ENCODE measurements around the gene SDSL.

SDSL gene

DNA sequence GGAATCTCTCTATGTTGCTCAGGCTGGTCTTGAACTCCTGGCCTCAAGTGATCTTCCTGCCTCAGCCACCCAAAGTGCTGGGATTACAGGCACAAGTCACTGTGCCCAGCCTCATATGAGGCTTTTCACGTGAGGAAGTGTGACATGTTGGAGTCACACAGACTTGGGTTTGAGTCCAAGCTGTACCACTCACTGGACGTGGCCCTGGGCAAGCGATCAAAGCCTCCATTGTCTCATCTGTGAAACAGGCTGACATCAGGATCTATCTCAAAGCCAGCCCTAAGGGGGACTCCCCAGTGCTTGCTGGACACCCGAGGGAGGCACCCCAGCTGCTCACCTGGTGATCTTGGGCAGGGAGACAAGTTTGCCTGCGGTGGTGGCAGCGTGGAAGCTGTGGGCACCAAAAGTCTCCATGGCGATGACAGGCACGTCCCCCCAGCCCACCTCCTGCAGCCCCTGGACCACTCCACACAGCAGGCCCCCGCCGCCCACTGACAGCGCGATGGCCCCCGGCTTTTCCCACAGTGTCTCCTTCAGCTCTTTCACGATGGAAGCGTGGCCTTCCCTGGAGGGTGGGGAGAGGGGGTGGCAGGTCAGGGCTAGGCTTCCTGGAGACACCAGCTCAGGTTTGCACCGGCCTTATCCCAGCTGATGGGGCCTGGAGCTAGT is 25.2 kb upstream of the SDSL start:
- TF ChIP-seq, protein P1, sequence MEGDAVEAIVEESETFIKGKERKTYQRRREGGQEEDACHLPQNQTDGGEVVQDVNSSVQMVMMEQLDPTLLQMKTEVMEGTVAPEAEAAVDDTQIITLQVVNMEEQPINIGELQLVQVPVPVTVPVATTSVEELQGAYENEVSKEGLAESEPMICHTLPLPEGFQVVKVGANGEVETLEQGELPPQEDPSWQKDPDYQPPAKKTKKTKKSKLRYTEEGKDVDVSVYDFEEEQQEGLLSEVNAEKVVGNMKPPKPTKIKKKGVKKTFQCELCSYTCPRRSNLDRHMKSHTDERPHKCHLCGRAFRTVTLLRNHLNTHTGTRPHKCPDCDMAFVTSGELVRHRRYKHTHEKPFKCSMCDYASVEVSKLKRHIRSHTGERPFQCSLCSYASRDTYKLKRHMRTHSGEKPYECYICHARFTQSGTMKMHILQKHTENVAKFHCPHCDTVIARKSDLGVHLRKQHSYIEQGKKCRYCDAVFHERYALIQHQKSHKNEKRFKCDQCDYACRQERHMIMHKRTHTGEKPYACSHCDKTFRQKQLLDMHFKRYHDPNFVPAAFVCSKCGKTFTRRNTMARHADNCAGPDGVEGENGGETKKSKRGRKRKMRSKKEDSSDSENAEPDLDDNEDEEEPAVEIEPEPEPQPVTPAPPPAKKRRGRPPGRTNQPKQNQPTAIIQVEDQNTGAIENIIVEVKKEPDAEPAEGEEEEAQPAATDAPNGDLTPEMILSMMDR (IDR thresholded peaks at IDR 0.05; ENCODE audit: borderline replicate concordance, insufficient read depth, low read depth, low read length): no peak
- no peak overlapping the region for H3K4me3 ChIP-seq (ENCODE audit: low read depth, low read length)

DNA sequence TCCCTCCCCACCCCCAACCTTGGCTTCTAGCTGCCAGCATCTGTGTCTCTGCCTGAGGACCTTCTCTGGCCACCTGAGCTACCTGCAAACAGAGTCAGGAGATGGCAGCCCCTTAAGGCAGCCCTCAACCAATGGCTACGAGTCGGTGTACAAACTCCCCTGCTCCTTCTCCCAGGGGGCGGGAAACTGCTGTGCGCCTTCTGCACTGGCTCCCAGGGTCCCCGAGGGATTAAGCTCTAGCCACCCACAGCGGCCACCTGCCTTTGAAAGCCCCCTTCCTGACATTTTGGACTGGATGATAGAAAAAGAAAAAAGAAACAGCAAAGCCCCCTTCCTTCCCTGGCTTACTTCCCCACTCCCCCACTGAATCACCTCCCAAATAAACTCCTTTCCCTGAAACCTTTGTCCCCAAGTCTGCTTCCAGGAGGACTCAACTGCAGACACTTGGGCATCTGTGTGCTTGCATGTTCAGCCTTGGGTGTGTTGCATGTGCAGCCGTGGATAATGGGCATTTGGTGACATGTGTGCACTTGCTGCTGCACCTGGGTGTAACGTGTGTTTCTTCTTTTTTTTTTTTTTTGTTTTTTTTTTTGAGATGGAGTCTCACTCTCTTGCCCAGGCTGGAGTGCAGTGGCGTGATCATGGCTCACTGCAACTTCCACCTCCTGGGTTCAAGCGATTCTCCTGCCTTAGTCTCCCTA is 24.5 kb upstream of the SDSL start:
- TF ChIP-seq, protein P1 (IDR thresholded peaks at IDR 0.05; ENCODE audit: borderline replicate concordance, insufficient read depth, low read depth, low read length): no peak
- no peak overlapping the region for H3K4me3 ChIP-seq (ENCODE audit: low read depth, low read length)

DNA sequence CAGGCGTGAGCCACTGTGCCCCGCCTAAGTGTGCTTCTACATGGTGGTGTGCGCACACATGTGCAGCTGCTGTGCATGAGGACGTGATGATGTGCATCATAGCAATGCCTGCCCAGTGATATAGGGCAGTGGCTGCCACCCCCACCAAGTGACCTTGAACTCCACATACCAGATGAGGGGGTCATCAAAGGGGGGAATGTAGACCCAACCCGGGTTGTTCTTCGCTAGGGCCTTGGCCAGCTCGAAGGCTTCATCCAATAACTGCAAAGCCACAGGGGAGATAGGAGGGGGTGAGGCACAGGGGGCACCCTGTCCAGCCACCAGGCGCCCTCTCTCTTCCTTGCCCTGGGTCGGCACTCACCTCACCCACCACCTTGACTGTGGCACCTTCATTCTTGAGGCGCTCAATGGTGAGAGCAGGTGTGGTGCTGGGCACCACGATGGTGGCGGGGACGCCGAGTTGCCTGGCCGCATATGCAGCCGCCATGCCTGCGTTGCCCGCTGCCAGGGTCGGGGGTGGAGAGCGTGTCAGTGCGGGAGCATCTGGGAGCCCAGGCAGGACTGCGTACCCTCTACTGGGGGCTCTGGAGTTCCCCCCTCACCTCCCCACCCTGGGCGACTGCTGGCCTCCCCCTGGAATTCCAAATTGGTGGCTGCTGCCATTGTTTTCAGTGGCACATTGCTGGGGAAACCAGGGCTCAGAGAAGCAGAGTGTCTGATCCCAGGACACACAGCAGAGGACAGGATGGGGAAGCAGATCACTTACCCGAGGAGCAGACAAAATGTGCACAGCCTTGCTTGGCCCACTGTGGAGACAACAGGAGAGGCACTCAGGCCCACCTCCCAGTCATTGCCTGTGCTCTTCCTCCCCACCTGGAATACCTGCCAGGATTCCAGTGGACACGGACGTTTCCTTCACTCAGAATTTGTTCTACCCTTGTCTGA is 23.6 kb upstream of the SDSL start:
- H3K4me3 ChIP-seq (ENCODE audit: low read depth, low read length): no peak overlapping the region
- TF ChIP-seq, protein P1 (IDR thresholded peaks at IDR 0.05; ENCODE audit: borderline replicate concordance, insufficient read depth, low read depth, low read length): no peak

DNA sequence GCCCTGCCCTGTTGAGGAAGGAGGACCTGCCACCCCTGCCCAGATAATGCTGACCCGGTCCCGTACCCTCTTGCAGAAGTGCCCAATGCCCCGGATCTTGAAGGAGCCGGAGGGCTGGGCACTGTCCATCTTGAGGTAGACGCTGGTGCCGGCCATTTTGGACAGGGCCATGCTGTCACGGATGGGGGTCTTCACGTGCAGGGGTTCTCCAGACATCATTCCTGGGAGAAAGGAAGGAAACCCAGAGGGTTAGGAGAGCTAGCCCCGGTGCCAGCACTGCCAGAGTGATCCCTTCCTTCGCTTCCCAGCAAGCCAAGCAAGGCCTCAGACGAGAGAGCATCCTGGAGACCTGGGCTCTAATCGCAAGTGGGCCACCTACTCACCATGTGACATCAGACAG is 22.7 kb upstream of the SDSL start:
- TF ChIP-seq, protein P1 (IDR thresholded peaks at IDR 0.05; ENCODE audit: borderline replicate concordance, insufficient read depth, low read depth, low read length): no peak
- H3K4me3 ChIP-seq (ENCODE audit: low read depth, low read length): no peak overlapping the region

DNA sequence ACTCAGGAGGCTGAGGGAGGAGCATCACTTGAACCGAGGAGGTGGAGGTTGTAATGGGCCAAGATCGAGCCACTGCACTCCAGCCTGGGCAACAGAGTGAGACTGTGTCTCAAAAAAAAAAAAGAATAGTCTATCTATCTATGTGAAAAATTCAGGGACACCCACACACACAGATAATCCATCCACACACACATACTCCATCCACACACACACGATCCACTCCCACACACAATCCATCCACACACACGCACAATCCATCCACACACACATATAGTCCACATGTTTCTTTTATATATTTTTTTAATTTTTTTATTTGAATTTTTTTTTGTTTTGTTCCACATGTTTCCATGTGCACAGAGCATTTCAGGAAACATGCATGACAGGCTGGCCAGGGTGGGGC is 21.8 kb upstream of the SDSL start:
- TF ChIP-seq, protein P1 (IDR thresholded peaks at IDR 0.05; ENCODE audit: borderline replicate concordance, insufficient read depth, low read depth, low read length): no peak
- no peak overlapping the region for H3K4me3 ChIP-seq (ENCODE audit: low read depth, low read length)

DNA sequence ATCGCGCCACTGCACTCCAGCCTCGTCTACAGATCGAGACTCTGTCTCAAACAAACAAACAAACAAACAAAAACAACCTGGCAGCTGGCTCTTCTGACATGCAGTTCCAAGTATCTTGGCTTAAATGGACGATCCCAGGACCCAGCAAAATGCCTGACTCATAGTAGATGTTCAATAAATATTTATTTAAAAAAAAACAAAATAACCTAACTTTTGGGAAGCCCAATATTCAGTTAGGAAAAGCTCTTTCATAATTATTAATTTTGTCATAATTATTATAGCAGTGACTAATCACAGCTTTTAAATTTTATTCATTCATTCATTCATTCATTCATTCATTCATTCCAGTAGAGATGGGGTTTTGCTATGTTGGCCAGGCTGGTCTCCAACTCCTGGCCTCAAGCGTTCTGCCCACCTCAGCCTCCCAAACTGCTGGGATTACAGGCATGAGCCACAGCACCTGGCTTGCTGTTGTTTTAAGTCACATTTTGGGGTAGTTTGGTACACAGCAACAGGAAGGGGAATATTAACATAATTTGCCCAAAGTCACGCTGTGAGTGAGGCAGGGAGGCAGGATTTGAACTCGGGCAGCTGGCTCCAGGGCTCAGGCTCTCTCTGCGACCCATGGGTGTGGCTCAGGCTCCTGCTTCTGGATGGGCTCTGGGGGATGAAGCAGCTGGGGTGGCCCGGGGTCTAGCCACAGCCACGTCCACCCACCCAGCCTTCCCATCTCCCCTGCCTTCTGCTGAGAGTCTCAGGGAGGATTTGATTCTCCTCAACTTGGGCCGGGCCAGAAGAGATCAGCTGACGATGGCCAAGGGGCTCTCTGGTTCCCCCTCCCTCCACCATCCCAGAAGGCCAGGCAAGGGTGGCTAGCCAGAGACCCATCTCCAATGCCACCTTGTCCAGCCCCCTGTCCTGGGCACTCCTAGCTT is 20.8 kb upstream of the SDSL start:
- TF ChIP-seq, protein P1 (IDR thresholded peaks at IDR 0.05; ENCODE audit: borderline replicate concordance, insufficient read depth, low read depth, low read length): no peak
- H3K4me3 ChIP-seq (ENCODE audit: low read depth, low read length): no peak overlapping the region
